A549 (cell line): ENCODE results near the gene USO1. TPM values are rescaled to one million over a fixed set of nuclear protein-coding genes. Genes with fewer than 3 reads are reported as not detected.

Source experiments
- ATAC-seq, 2 experiments: fragments of 200-7000 bp in 1 of 2; fragments of >200 bp in 1 of 2; cut with Nextera tagmentation in 1 of 2; cut with Tn5 transposase in 1 of 2; 3 replicates each; pipeline versions ENCODE4 v1.8.0 to v1.9.1; 2018 to 2020; ENCODE audit warnings: mild to moderate bottlenecking in 1 of 2, moderate library complexity in 1 of 2
- CTCF ChIA-PET: fragments of 300-600 bp; sonication (Branson Sonifier 250); formaldehyde crosslinking; extraction: SDS; loops from one replicate; lab custom pipeline; 2021; ENCODE audit warnings: antibody characterized with exemption, inconsistent platforms; lab: Yijun Ruan, JAX
- POLR2A ChIA-PET: fragments of 350-600 bp; formaldehyde crosslinking; extraction: SDS; loops from one replicate; lab custom pipeline; 2021; ENCODE audit warnings: antibody characterized with exemption, inconsistent platforms; lab: Yijun Ruan, JAX
- DNase-seq, 2 experiments: peaks; one replicate each; pipeline versions ENCODE4 v3.0.0 to v3.0.0-alpha.2; 2011 to 2016; ENCODE audit warnings: low read depth in 1 of 2, low spot score in 1 of 2
- FAIRE-seq: peaks from 2 replicates; lab custom pipeline; 2011; peaks lifted over from hg19 to GRCh38; lab: Jason Lieb, UNC
- H3K27ac ChIP-seq, 2 experiments: fragments of >200 bp; sonication (Bioruptor Twin); formaldehyde crosslinking; 3 replicates each; pipeline ENCODE4 v1.5.1; 2016 to 2017
- H3K4me1 ChIP-seq: fragments of >200 bp; sonication (Bioruptor Twin); formaldehyde crosslinking; 3 replicates; pipeline ENCODE4 v1.6.1; 2016
- H3K4me2 ChIP-seq: fragments of >200 bp; sonication (Bioruptor Twin); formaldehyde crosslinking; 3 replicates; pipeline ENCODE4 v1.6.1; 2016
- H3K4me3 ChIP-seq: fragments of >200 bp; sonication (Bioruptor Twin); formaldehyde crosslinking; 3 replicates; pipeline ENCODE4 v1.5.1; 2016
- H3K9me3 ChIP-seq: fragments of >200 bp; sonication (Bioruptor Twin); formaldehyde crosslinking; 3 replicates; pipeline ENCODE4 v1.6.1; 2016
- BCL3 ChIP-seq: fragments of >200 bp; sonication (Bioruptor Twin); formaldehyde crosslinking; IDR thresholded peaks from 3 replicates; pipeline ENCODE4 v1.6.1; 2016
- BHLHE40 ChIP-seq: IDR thresholded peaks from 2 replicates; pipeline ENCODE4 v1.6.1; 2012; ENCODE audit warnings: low read depth, low read length, inconsistent platforms
- CBX2 ChIP-seq: fragments of 200-600 bp; sonication (generic); IDR thresholded peaks from 2 replicates; pipeline ENCODE4 v1.6.1; 2016; ENCODE audit warnings: low read depth, mild to moderate bottlenecking, borderline replicate concordance
- CEBPB ChIP-seq, 2 experiments: fragments of >200 bp in 1 of 2; sonication (Bioruptor Twin) in 1 of 2; formaldehyde crosslinking in 1 of 2; IDR thresholded peaks; 2 replicates each; pipeline ENCODE4 v1.6.1; 2012 to 2016
- CHD4 ChIP-seq: fragments of 200-600 bp; sonication (generic); IDR thresholded peaks from 2 replicates; pipeline ENCODE4 v1.6.1; 2016; ENCODE audit warnings: antibody characterized with exemption, mild to moderate bottlenecking, borderline replicate concordance
- E2F6 ChIP-seq: IDR thresholded peaks from 2 replicates; pipeline ENCODE4 v1.6.1; 2012; ENCODE audit warnings: low read depth, borderline replicate concordance
- EHF ChIP-seq: fragments of 250-450 bp; sonication (Bioruptor Pico); IDR thresholded peaks from 2 replicates; pipeline ENCODE4 v1.5.0; 2020; ENCODE audit warnings: mild to moderate bottlenecking
- EHMT2 ChIP-seq: fragments of 200-600 bp; sonication (generic); IDR thresholded peaks from 2 replicates; pipeline ENCODE4 v1.6.1; 2016; ENCODE audit warnings: antibody characterized with exemption, low read depth, mild to moderate bottlenecking, moderate library complexity
- EP300 ChIP-seq, 2 experiments: fragments of >200 bp; sonication (Bioruptor Twin); formaldehyde crosslinking; IDR thresholded peaks; 2 replicates in 1 of 2; 3 replicates in 1 of 2; pipeline ENCODE4 v1.6.1; 2016 to 2017
- FOSB ChIP-seq: fragments of 250-450 bp; sonication (Bioruptor Pico); IDR thresholded peaks from 2 replicates; pipeline ENCODE4 v1.5.0; 2020; ENCODE audit warnings: mild to moderate bottlenecking, moderate library complexity
- HEYL ChIP-seq: fragments of 250-450 bp; sonication (Bioruptor Pico); IDR thresholded peaks from 2 replicates; pipeline ENCODE4 v1.8.0; 2021; ENCODE audit warnings: mild to moderate bottlenecking, moderate library complexity
- HOXA7 ChIP-seq: fragments of 250-450 bp; sonication (Bioruptor Pico); IDR thresholded peaks from 2 replicates; pipeline ENCODE4 v1.5.0; 2020; ENCODE audit warnings: mild to moderate bottlenecking, moderate library complexity
- HOXB5 ChIP-seq: fragments of 250-450 bp; sonication (Bioruptor Pico); IDR thresholded peaks from 2 replicates; pipeline ENCODE4 v1.5.0; 2020; ENCODE audit warnings: mild to moderate bottlenecking, moderate library complexity
- JUNB ChIP-seq: fragments of >200 bp; sonication (Bioruptor Twin); formaldehyde crosslinking; IDR thresholded peaks from 2 replicates; pipeline ENCODE4 v1.6.1; 2016
- MAFK ChIP-seq: fragments of 450-650 bp; IDR thresholded peaks from 2 replicates; pipeline ENCODE4 v1.6.1; 2014; ENCODE audit not compliant: partially characterized antibody
- NFE2L2 ChIP-seq: fragments of 150-350 bp; conservative IDR thresholded peaks from 2 replicates; pipeline ENCODE4 v1.6.1; 2014; ENCODE audit warnings: low read length
- PHF8 ChIP-seq: fragments of 200-600 bp; sonication (generic); IDR thresholded peaks from 2 replicates; pipeline ENCODE4 v1.6.1; 2016; ENCODE audit warnings: low read depth, mild to moderate bottlenecking, antibody characterized with exemption, moderate library complexity, borderline replicate concordance
- REST ChIP-seq: fragments of 200-600 bp; sonication (generic); IDR thresholded peaks from 2 replicates; pipeline ENCODE4 v1.6.1; 2016; ENCODE audit warnings: antibody characterized with exemption, mild to moderate bottlenecking, moderate library complexity
- RNF2 ChIP-seq: fragments of 200-600 bp; sonication (generic); IDR thresholded peaks from 2 replicates; pipeline ENCODE4 v1.6.1; 2016; ENCODE audit warnings: low read depth, mild to moderate bottlenecking, antibody characterized with exemption, moderate library complexity, borderline replicate concordance
- SMC3 ChIP-seq: fragments of >200 bp; sonication (Bioruptor Twin); formaldehyde crosslinking; IDR thresholded peaks from 3 replicates; pipeline ENCODE4 v1.6.1; 2018; ENCODE audit warnings: inconsistent platforms
- SREBF2 ChIP-seq: fragments of 450-650 bp; IDR thresholded peaks from 2 replicates; pipeline ENCODE4 v1.6.1; 2014; ENCODE audit warnings: mild to moderate bottlenecking, moderate library complexity
- USF2 ChIP-seq: fragments of 450-650 bp; IDR thresholded peaks from 2 replicates; pipeline ENCODE4 v1.6.1; 2014; ENCODE audit warnings: antibody characterized with exemption
- ZNF302 ChIP-seq: fragments of 250-450 bp; sonication (Bioruptor Pico); IDR thresholded peaks from 2 replicates; pipeline ENCODE4 v1.9.0; 2021; ENCODE audit warnings: inconsistent platforms, mild to moderate bottlenecking, moderate library complexity
- ZSCAN20 ChIP-seq: fragments of 250-450 bp; sonication (Bioruptor Pico); IDR thresholded peaks from 2 replicates; pipeline ENCODE4 v1.8.0; 2022; ENCODE audit warnings: mild to moderate bottlenecking, moderate library complexity
- WGBS: methylation state at CpG from one replicate; pipeline ENCODE4 v1.1.6; 2017; ENCODE audit errors: missing lambda C conversion rate; 5-methylcytosine and 5-hydroxymethylcytosine counted together
- polyA plus RNA-seq, 4 experiments: library from polyadenylated mRNA; depleted of rRNA in 3 of 4; stranded (reverse); fragments of >200 nt; fragmentation: RNase III in 1 of 4; extraction: RNeasy Plus Mini Kit Qiagen cat#74134 plus additional on column Dnase treatment in 1 of 4; gene quantifications; 2 replicates in 3 of 4; 3 replicates in 1 of 4; pipeline ENCODE4 v1.2.3, GENCODE V29; 2011 to 2017

USO1 gene
- polyA plus RNA-seq, 2 of the 4 experiments (the other 2 are of a cell fraction) = 54.7 to 97.6 TPM

GRCh38 chr4:75819121-75819520 is 94.7 kb downstream of the USO1 start:
- ChIA-PET POLR2A (no interaction called here), CTCF (no interaction called here)
- Histone ChIP-seq H3K27ac (no peak overlapping the region), H3K9me3 (no peaks in the 10 kb centered on the region), H3K4me1 (peaks cover 17% of the 10 kb centered on the region; the same call in 2 of the 3 replicates), H3K4me3 (no peak overlapping the region), H3K4me2 (no peak overlapping the region)
- no peak for FAIRE-seq
- 91% methylated on average over 4 of the region's 4 CpGs for WGBS
- no peak for DNase-seq
- TF ChIP-seq EHF = no peak
- TF ChIP-seq ZNF302 (CRISPR knock-in tag) = no peak
- TF ChIP-seq EP300 (IDR thresholded peaks at IDR 0.05) = no peak
- TF ChIP-seq PHF8 = no peak
- no peak for TF ChIP-seq RNF2
- no peak for TF ChIP-seq SREBF2
- no peak for TF ChIP-seq HOXA7 (CRISPR knock-in tag)
- TF ChIP-seq USF2 = no peak
- no peak for TF ChIP-seq EHMT2
- no peak for TF ChIP-seq FOSB
- TF ChIP-seq BHLHE40 = no peak
- TF ChIP-seq CHD4 = no peak
- no peak for TF ChIP-seq NFE2L2
- TF ChIP-seq JUNB = no peak
- TF ChIP-seq REST = no peak
- no peak for TF ChIP-seq CEBPB (IDR thresholded peaks at IDR 0.05)
- TF ChIP-seq E2F6 = no peak
- TF ChIP-seq SMC3 = no peak
- ATAC-seq = no peak

GRCh38 chr4:75820197-75820596 is 95.8 kb downstream of the USO1 start:
- WGBS = 67% methylated on average over 2 of the region's 2 CpGs
- Histone ChIP-seq H3K9me3 (no peaks in the 10 kb centered on the region), H3K4me3 (no peak overlapping the region), H3K27ac (no peak overlapping the region), H3K4me2 (no peak overlapping the region)
- ATAC-seq = no peak
- ChIA-PET POLR2A (no interaction called here), CTCF (no interaction called here)
- no peak for FAIRE-seq
- TF ChIP-seq HOXB5 (CRISPR knock-in tag) = no peak
- TF ChIP-seq BCL3 = no peak
- TF ChIP-seq HEYL (CRISPR knock-in tag) = no peak
- no peak for TF ChIP-seq MAFK
- no peak for TF ChIP-seq CBX2
- no peak for TF ChIP-seq ZSCAN20 (CRISPR knock-in tag)
- TF ChIP-seq, all 56 proteins: peak for 0
- DNase-seq = no peak
- peaks cover 20% of the 10 kb centered on the region; the same call in 2 of the 3 replicates for H3K4me1 ChIP-seq
